OCI-LY1 (cell line): ENCODE measurements around the gene TCERG1L.
"Not testable (repeated sequence)": the region's sequence is repeated elsewhere in the genome, so short reads cannot be mapped to it uniquely, and the experiment has no call there.

ENCODE experiments used
- H2AFZ ChIP-seq: fragments of 200-600 bp; sonication (generic), shearing (Covaris generic); 2 replicates; pipeline ENCODE4 v1.6.0; 2014; ENCODE audit warnings: antibody characterized with exemption, mild to moderate bottlenecking, low read length
- H3F3A ChIP-seq: fragments of 200-600 bp; sonication (generic), shearing (Covaris generic); 2 replicates; pipeline ENCODE4 v1.6.0; 2014; ENCODE audit warnings: mild to moderate bottlenecking, antibody characterized with exemption, low read length, moderate library complexity; ENCODE audit not compliant: insufficient read depth
- H3K27ac ChIP-seq: fragments of 200-600 bp; sonication (generic); 2 replicates; pipeline ENCODE4 v1.5.1; 2014; ENCODE audit warnings: low read length, mixed run types, mild to moderate bottlenecking, low read depth; ENCODE audit not compliant: poor library complexity, severe bottlenecking
- H3K27me3 ChIP-seq: fragments of 200-600 bp; sonication (generic); 2 replicates; pipeline ENCODE4 v1.6.0; 2014; ENCODE audit warnings: antibody characterized with exemption, mild to moderate bottlenecking, low read length, moderate library complexity; ENCODE audit not compliant: insufficient read depth
- H3K36me3 ChIP-seq: fragments of 200-600 bp; sonication (generic); 2 replicates; pipeline ENCODE4 v1.6.1; 2014; ENCODE audit warnings: mild to moderate bottlenecking, antibody characterized with exemption, low read length, moderate library complexity, mixed read lengths; ENCODE audit not compliant: insufficient read depth
- H3K4me1 ChIP-seq: fragments of 200-600 bp; sonication (generic); 2 replicates; pipeline ENCODE4 v1.5.1; 2014; ENCODE audit warnings: mild to moderate bottlenecking, low read length, moderate library complexity; ENCODE audit not compliant: insufficient read depth, severe bottlenecking
- H3K4me2 ChIP-seq: fragments of 200-600 bp; sonication (generic), shearing (Covaris generic); 2 replicates; pipeline ENCODE4 v1.6.1; 2014; ENCODE audit warnings: low read length
- H3K4me3 ChIP-seq: fragments of 200-600 bp; sonication (generic); 2 replicates; pipeline ENCODE4 v1.5.1; 2014; ENCODE audit warnings: low read length, low read depth, mild to moderate bottlenecking, mixed read lengths; ENCODE audit not compliant: poor library complexity, severe bottlenecking
- H3K79me2 ChIP-seq: fragments of 200-600 bp; shearing (Covaris generic); 2 replicates; pipeline ENCODE4 v1.6.1; 2016; ENCODE audit warnings: mixed run types, low read length, mixed read lengths; ENCODE audit not compliant: insufficient read depth
- H3K9ac ChIP-seq: fragments of 200-600 bp; sonication (generic), shearing (Covaris generic); 2 replicates; pipeline ENCODE4 v1.6.1; 2014; ENCODE audit warnings: mild to moderate bottlenecking, low read length, mixed read lengths
- H3K9me2 ChIP-seq: fragments of 200-600 bp; sonication (generic), shearing (Covaris generic); 2 replicates; pipeline ENCODE4 v1.6.1; 2014; ENCODE audit warnings: low read depth, mild to moderate bottlenecking, low read length, mixed read lengths
- H3K9me3 ChIP-seq: fragments of 200-600 bp; shearing (Covaris generic); 2 replicates; pipeline ENCODE4 v1.6.1; 2014; ENCODE audit warnings: low read length, mixed read lengths
- H4K20me1 ChIP-seq: fragments of 200-600 bp; sonication (generic), shearing (Covaris generic); 2 replicates; pipeline ENCODE4 v1.6.0; 2016; ENCODE audit warnings: mild to moderate bottlenecking, low read length; ENCODE audit not compliant: insufficient read depth
- CTCF ChIP-seq: fragments of 200-600 bp; sonication (generic), shearing (Covaris generic); IDR thresholded peaks from 2 replicates; pipeline ENCODE4 v1.5.1; 2017; ENCODE audit warnings: mild to moderate bottlenecking, antibody characterized with exemption, low read length, moderate library complexity, mixed read lengths
- EZH2 ChIP-seq: fragments of 200-600 bp; sonication (generic), shearing (Covaris generic); IDR thresholded peaks from 2 replicates; pipeline ENCODE4 v1.8.0; 2017; ENCODE audit warnings: borderline replicate concordance, mixed run types, mild to moderate bottlenecking, antibody characterized with exemption, low read length, moderate library complexity, mixed read lengths

The TCERG1L gene

DNA sequence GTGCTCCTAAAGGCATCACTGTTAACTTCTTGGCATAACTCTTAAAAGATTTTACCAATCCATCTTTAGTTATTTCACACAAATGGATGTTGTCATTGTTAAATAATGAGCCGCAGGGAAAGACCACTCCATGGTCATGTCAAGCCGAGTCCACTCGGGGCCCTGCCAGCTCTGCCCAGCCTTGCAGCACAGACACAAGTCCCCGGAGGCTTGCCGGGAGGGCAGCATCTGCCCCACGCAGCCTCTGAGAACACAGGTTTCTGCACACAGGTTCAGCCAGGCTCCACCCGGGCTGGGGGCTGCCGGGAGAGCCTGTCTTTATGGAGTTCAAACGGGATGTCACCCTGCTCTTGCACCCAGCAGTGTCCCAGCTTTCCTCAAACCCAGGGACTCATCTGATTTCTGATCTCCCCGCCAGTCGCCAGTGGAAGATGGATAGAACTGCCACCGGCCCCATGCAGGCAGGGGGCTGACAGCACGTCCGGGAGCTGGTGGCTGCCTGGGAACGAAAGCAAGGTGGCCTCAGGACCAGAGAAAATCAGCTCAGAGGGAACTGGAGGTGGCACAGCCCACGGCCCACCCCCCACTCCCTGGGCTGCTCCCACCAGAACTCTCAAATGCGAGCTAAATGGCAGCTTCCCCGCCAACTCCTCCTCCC, 156.2 kb downstream of the TCERG1L start:
- Histone ChIP-seq H3K27ac (no peak overlapping the region), H2AFZ (no peak overlapping the region), H3K9ac (no peak overlapping the region), H3K4me2 (no peak overlapping the region), H3K4me1 (no peaks in the 10 kb centered on the region), H3K9me2 (no peaks in the 10 kb centered on the region), H3K4me3 (no peak overlapping the region), H3F3A (no peaks in the 10 kb centered on the region), H3K9me3 (no peaks in the 10 kb centered on the region), H3K36me3 (no peaks in the 10 kb centered on the region), H3K79me2 (no peaks in the 10 kb centered on the region), H3K27me3 (no peaks in the 10 kb centered on the region), H4K20me1 (no peaks in the 10 kb centered on the region)
- no peak for TF ChIP-seq EZH2
- TF ChIP-seq CTCF, result no peak

DNA sequence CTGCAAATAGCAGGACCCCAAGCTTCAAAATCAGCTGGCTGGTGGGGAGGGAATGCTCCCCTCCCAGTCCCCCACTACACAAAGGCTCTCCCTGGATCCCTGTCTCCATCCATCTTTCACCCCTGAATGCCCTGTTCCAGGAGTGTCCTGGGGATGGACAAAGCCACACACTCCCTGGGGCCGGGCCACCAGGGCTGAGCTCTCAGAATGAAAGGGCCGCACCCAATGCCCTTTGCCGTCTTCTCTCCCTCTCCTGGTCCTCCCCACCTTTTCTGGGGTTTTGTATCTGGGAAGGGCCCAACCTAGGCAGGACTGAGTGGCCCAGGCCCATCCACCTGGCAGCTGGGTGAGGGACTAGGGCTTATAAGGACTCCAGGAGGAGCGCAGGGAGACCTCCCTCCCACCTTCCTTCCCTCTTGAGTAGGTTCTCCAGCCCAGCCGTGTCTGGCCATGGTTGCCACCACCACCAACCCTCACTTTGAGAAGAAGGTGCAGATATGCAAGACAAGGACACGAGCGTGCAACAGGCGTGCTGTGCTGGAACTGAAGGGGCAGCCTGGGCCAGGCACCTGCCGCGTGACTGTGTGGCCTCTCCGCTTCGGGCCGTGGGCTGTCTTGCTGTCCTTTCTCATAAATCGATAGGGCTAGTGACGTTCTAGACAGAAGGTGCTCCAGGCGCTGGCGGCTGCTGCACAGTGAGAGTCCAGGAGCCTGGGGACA, 157.1 kb downstream of the TCERG1L start:
- Histone ChIP-seq H3K4me2 (no peak overlapping the region), H2AFZ (no peak overlapping the region), H3K9me3 (no peaks in the 10 kb centered on the region), H3K4me3 (no peak overlapping the region), H3K79me2 (no peaks in the 10 kb centered on the region), H3K4me1 (no peaks in the 10 kb centered on the region), H3K27ac (no peak overlapping the region), H3F3A (no peaks in the 10 kb centered on the region), H3K9ac (no peak overlapping the region), H3K27me3 (no peaks in the 10 kb centered on the region), H3K36me3 (no peaks in the 10 kb centered on the region), H4K20me1 (no peaks in the 10 kb centered on the region), H3K9me2 (no peaks in the 10 kb centered on the region)
- TF ChIP-seq EZH2 (no peak), CTCF (no peak)

GRCh38 chr10:131152456-131152855, 159.1 kb downstream of the TCERG1L start:
- not testable (repeated sequence) for H3K27ac ChIP-seq, H3K9ac ChIP-seq, H3K9me2 ChIP-seq, H3K36me3 ChIP-seq, H2AFZ ChIP-seq, H3K4me1 ChIP-seq, H3K9me3 ChIP-seq, H3K4me3 ChIP-seq, H3K79me2 ChIP-seq, H4K20me1 ChIP-seq, H3K27me3 ChIP-seq, H3K4me2 ChIP-seq, H3F3A ChIP-seq

DNA sequence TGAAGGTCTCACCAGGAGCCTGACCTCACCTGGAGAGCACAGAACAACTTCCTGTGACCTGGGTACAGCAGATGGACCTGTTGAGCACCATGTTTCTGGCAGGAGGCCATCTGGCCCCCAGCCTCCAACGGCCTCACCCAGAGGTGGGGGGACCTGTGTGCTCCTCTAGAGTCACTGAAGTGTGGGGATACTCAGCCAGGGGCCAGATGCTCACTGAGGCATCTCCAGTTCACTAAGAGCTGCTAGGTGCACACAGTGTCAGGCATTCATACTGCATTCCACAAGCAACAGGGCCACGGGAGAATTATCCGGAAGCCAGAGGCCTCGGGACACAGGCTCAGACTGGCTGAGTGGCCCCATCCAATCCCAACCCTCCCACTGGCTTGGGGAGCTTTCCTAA, 161.4 kb downstream of the TCERG1L start:
- H3K36me3 ChIP-seq, result no peaks in the 10 kb centered on the region
- no peak overlapping the region for H3K4me3 ChIP-seq
- no peaks in the 10 kb centered on the region for H3K27me3 ChIP-seq
- H3K9me3 ChIP-seq, result no peaks in the 10 kb centered on the region
- H3K79me2 ChIP-seq, result no peaks in the 10 kb centered on the region
- no peak overlapping the region for H2AFZ ChIP-seq
- no peak overlapping the region for H3K4me2 ChIP-seq
- H3K4me1 ChIP-seq, result no peaks in the 10 kb centered on the region
- H3K27ac ChIP-seq, result no peak overlapping the region
- no peak overlapping the region for H3K9ac ChIP-seq
- H3F3A ChIP-seq, result no peaks in the 10 kb centered on the region
- no peak for TF ChIP-seq CTCF
- no peak for TF ChIP-seq EZH2
- H4K20me1 ChIP-seq, result no peaks in the 10 kb centered on the region
- H3K9me2 ChIP-seq, result no peaks in the 10 kb centered on the region
